RWPE1 (cell line): ENCODE measurements around the gene AGPAT3.
A peak's percentile ranks its signal among the peaks of the same experiment; 100 is the strongest.

ENCODE experiments used
- CTCF ChIA-PET: fragments of 350-600 bp; sonication (Branson Sonifier 250); formaldehyde crosslinking; extraction: SDS; loops from one replicate; lab custom pipeline; 2021; lab: Yijun Ruan, JAX
- POLR2A ChIA-PET: fragments of 400-600 bp; formaldehyde crosslinking; extraction: SDS; loops from one replicate; lab custom pipeline; 2020; ENCODE audit warnings: antibody characterized with exemption; ENCODE audit not compliant: low non-redundant PET; lab: Yijun Ruan, JAX
- DNase-seq: peaks from one replicate; pipeline ENCODE4 v3.0.0; 2012; ENCODE audit warnings: low spot score
- H3K27ac ChIP-seq: fragments of 450-650 bp; 2 replicates; pipeline ENCODE4 v1.5.1; 2017
- TF ChIP-seq, protein P1 (sequence below): fragments of 450-650 bp; conservative IDR thresholded peaks from 2 replicates; pipeline ENCODE4 v1.5.1; 2017; ENCODE audit warnings: low read depth, mild to moderate bottlenecking

AGPAT3 gene

DNA sequence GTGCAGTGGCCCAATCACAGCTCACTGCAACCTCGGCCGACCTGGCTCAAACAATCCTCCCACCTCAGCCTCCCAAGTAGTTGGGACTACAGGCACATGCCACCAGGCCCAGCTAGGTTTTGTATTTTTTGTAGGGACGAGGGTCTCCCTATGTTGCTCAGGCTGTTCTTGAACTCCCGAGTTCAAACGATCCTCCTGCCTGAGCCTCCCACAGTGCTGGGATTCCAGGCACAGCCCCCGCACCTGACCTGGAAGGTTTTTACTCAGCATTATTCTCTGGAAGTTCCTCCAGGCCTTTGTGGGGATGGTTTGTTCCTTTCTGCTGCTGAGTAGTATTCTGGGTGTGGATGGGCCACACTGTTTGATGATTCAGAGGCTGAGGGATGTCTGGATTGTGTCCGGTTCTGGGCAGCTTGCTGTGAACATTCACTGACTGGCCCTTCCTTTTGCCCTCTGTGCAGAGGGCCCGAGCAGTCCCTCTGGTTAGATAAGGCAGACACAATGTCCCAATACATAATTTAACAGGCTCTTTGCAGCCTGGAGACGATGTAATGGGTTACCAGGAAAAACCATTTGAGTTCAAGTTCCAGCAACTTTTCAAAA, 141.1 kb downstream of the AGPAT3 start:
- CTCF ChIA-PET: interaction anchor here (0.6 kb wide), 1 partner anchor 50 kb away, joined by 3 read pairs; no protein-coding TSS in a partner anchor
- peak; percentile 81 for DNase-seq
- TF ChIP-seq, protein P1, sequence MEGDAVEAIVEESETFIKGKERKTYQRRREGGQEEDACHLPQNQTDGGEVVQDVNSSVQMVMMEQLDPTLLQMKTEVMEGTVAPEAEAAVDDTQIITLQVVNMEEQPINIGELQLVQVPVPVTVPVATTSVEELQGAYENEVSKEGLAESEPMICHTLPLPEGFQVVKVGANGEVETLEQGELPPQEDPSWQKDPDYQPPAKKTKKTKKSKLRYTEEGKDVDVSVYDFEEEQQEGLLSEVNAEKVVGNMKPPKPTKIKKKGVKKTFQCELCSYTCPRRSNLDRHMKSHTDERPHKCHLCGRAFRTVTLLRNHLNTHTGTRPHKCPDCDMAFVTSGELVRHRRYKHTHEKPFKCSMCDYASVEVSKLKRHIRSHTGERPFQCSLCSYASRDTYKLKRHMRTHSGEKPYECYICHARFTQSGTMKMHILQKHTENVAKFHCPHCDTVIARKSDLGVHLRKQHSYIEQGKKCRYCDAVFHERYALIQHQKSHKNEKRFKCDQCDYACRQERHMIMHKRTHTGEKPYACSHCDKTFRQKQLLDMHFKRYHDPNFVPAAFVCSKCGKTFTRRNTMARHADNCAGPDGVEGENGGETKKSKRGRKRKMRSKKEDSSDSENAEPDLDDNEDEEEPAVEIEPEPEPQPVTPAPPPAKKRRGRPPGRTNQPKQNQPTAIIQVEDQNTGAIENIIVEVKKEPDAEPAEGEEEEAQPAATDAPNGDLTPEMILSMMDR: no peak
- POLR2A ChIA-PET: no interaction called here
- peak overlapping the region; percentile 94 for H3K27ac ChIP-seq

DNA sequence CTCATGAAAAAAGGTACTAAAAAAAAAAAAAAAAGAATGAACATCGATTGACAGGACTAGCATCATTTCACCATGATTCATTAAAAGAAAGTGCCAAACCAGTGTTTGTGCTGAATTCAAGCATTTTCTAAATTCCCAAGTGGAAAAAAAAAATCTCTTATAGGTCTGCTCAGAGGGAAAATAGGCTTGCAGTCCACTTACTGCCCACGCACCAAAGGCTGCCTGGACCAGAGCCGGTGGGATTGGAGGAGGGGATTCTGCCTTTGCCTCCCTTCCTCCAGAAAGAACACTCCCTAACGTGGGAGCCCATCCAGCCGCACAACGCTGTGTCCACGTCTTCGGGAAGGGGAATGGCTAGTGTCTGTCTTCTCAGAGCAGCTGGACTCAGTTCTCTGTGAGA, 141.6 kb downstream of the AGPAT3 start:
- H3K27ac ChIP-seq: peak overlapping the region; percentile 94
- POLR2A ChIA-PET: no interaction called here
- CTCF ChIA-PET: no interaction called here
- TF ChIP-seq, protein P1: no peak
- no peak for DNase-seq

DNA sequence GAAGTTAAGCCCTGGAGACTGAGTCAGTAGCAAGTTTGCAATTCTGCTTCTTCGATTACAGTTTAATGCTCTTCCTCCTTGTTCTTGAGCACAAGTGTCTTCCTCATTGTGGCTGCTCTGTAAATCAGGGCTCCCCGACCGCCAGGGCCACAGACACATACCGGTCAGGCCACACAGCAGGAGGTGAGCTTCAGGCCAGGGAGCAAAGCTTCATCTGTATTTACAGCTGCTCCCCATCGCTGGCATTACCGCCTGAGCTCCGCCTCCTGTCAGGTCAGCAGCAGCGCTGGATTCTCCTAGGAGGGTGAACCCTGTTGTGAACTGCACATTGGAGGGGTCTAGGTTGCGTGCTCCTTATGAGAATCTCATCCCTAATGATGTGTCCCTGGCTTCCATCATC, 145.4 kb downstream of the AGPAT3 start:
- ChIA-PET POLR2A (no interaction called here), CTCF (no interaction called here)
- H3K27ac ChIP-seq: peak overlapping the region; percentile 51
- no peak for DNase-seq
- TF ChIP-seq, protein P1: no peak

DNA sequence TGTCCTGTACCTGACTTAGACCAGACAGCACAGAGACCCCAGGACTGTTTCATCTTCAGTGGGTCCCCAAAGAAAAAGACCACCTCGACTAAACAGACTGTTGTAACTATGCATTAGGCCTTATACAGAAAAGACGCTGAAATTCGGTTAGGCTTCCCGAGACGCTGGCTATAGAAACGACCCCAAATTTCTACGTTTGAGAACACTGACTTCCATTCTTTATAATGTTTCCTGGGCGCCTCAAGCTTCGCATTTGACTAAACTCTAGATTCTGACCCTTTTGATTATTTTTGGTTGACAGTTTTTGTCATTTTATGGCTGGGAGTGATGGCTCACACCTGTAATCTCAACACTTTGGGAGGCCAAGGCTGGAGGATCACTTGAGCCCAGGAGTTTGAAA, 146.1 kb downstream of the AGPAT3 start:
- POLR2A ChIA-PET: interaction anchor here (0.6 kb wide), 1 partner anchor 200 kb away, joined by 10 read pairs; no protein-coding TSS in a partner anchor
- TF ChIP-seq, protein P1: no peak
- H3K27ac ChIP-seq: peak overlapping the region; percentile 88
- CTCF ChIA-PET: no interaction called here
- no peak for DNase-seq

DNA sequence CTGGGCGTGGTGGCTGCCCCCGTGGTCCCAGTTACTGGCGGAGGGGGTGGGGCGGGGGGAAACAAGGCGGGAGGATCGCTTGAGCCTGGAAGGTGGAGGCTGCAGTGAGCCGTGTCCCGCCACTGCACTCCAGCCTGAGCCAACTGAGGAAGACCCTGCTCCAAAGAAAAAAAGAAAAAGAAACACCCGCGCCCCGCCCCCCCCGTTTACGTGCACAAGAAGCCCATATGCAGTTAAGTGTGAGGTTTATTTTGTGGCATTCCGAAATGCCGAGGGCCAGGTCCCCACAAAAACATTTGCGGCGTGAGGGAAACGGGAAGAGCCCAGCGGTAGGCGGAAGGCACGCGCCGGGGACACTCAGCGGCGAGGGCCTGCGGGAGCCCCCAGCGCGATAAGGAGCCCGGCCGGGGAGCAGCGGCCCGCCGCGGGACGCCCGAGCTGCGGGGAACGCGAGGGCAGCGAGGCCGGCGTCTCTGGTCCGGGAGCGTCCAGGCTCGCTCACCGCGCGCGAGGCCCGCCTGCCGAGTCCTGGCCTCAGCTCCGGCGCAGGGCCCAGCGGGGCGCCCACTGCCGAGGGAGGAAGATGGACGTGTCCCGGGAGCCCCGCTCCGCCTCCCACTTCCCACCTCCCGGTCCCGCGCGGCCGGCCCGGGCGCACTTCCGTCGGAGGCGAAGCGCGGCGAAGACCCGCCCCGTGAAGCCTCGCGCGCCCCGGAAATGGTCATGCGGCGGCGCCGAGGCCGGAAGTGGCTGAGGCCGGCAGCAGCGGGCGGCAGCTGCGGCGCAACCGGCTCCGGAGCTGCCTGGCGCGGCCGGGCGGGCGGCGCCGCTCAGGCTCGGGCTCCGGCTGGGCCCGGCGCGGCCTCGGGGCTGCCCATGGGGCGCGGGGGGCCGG, 146.8 kb downstream of the AGPAT3 start, which contains the start of gene TRAPPC10:
TSS of gene TRAPPC10 (plus strand) at position 731 of the 895 bp plus-strand sequence. CDS start 185 bp downstream, outside the sequence.
- peak within 1 kb of the TSS; percentile 88 for H3K27ac ChIP-seq

More for the DNA sequence above, 146.8 kb downstream of the AGPAT3 start, which contains the start of gene TRAPPC10:
- TF ChIP-seq, protein P1: no peak
- CTCF ChIA-PET: interaction anchor here (0.7 kb wide), 1 partner anchor 60 kb away, joined by 3 read pairs; no protein-coding TSS in a partner anchor
- peak; percentile 75 for DNase-seq
- POLR2A ChIA-PET: interaction anchor here (0.6 kb wide), 2 partner anchors 28 to 201 kb away, joined by 6 to 10 read pairs; no protein-coding TSS in a partner anchor
